Thymus (tissue), 14 donors: Measurements from ENCODE around the gene THY1. TPM values are rescaled to one million over a fixed set of nuclear protein-coding genes. Genes with fewer than 3 reads are reported as not detected.

Experiments used
- DNase-seq, 9 donors: peaks; one replicate each; pipeline ENCODE4 v3.0.0-alpha.2; 2013; ENCODE audit warnings: low spot score in 9 of 9, low read depth in 6 of 9, missing footprints in 1 of 9
- H3K27ac ChIP-seq, 2 donors: one replicate each; pipeline ENCODE4 v1.5.1; 2013; ENCODE audit warnings: control low read depth in 1 of 2, low read depth in 1 of 2, low read length in 1 of 2, mild to moderate bottlenecking in 1 of 2, moderate library complexity in 1 of 2
- H3K27me3 ChIP-seq, 2 donors: one replicate each; pipeline ENCODE4 v1.5.1; 2013; ENCODE audit warnings: low read length in 1 of 2; ENCODE audit not compliant: control insufficient read depth in 2 of 2, insufficient read depth in 1 of 2
- H3K36me3 ChIP-seq, 2 donors: one replicate each; pipeline ENCODE4 v1.5.1; 2013; ENCODE audit warnings: low read length in 1 of 2, mild to moderate bottlenecking in 1 of 2, moderate library complexity in 1 of 2; ENCODE audit not compliant: control insufficient read depth in 2 of 2, insufficient read depth in 2 of 2
- H3K4me1 ChIP-seq, 2 donors: one replicate each; pipeline ENCODE4 v1.5.1; 2013; ENCODE audit warnings: low read length in 2 of 2; ENCODE audit not compliant: control insufficient read depth in 2 of 2, insufficient read depth in 2 of 2
- H3K4me3 ChIP-seq, 2 donors: one replicate each; pipeline ENCODE4 v1.5.1; 2013; ENCODE audit warnings: low read length in 2 of 2, control low read depth in 1 of 2, mild to moderate bottlenecking in 1 of 2
- H3K9me3 ChIP-seq, 2 donors: one replicate each; pipeline ENCODE4 v1.5.1; 2013; ENCODE audit warnings: low read length in 1 of 2, mild to moderate bottlenecking in 1 of 2; ENCODE audit not compliant: control insufficient read depth in 2 of 2, insufficient read depth in 1 of 2
- WGBS: extraction: QIAGEN DNeasy Blood & Tissue Kit; methylation state at CpG from one replicate; pipeline ENCODE4 v1.1.7; 2013; 5-methylcytosine and 5-hydroxymethylcytosine counted together
- long read RNA-seq, 10 donors: transcript quantifications; one replicate each; lab custom pipeline, GENCODE V29; 2026
- polyA plus RNA-seq: library from polyadenylated mRNA; stranded (reverse); fragments of 200-250 nt; gene quantifications from one replicate; pipeline ENCODE4 v1.2.3, GENCODE V29; 2013
- total RNA-seq: library from RNA; stranded (reverse); fragments of 120-200 nt; gene quantifications from one replicate; pipeline ENCODE4 v1.2.4, GENCODE V29; 2013
- donor health status: healthy.

THY1 gene
- total RNA-seq: 88.8 TPM
- polyA plus RNA-seq: 15.3 TPM
- long read RNA-seq, donor 1, partial matches to known transcripts: 0 of 3 reads
- long read RNA-seq, donor 1, other reads (novel, unspliced or antisense): 0 of 3 reads
- long read RNA-seq, donor 2: 0 reads
- long read RNA-seq, donor 3, transcript THY1-210 (1 exons, 2,427 nt): minor isoform, 9 of 65 reads
- long read RNA-seq, donor 3, transcript THY1-201 (4 exons, 3,556 nt): major isoform, 39 of 65 reads
- long read RNA-seq, donor 3, partial matches to known transcripts: 15 of 65 reads
- long read RNA-seq, donor 3, other reads (novel, unspliced or antisense): 0 of 65 reads
- long read RNA-seq, donor 4, transcript THY1-210 (1 exons, 2,427 nt): minor isoform, 6 of 20 reads
- long read RNA-seq, donor 4, transcript THY1-201 (4 exons, 3,556 nt): major isoform, 13 of 20 reads
- long read RNA-seq, donor 4, partial matches to known transcripts: 0 of 20 reads
- long read RNA-seq, donor 4, other reads (novel, unspliced or antisense): 0 of 20 reads
- long read RNA-seq, donor 5, transcript THY1-201 (4 exons, 3,556 nt): major isoform, 38 of 59 reads
- long read RNA-seq, donor 5, transcript THY1-210 (1 exons, 2,427 nt): minor isoform, 9 of 59 reads
- long read RNA-seq, donor 5, partial matches to known transcripts: 12 of 59 reads
- long read RNA-seq, donor 5, other reads (novel, unspliced or antisense): 0 of 59 reads
- long read RNA-seq, donor 6, transcript THY1-201 (4 exons, 3,556 nt): major isoform, 29 of 34 reads
- long read RNA-seq, donor 6, partial matches to known transcripts: 0 of 34 reads
- long read RNA-seq, donor 6, other reads (novel, unspliced or antisense): 0 of 34 reads
- long read RNA-seq, donor 7, transcript THY1-201 (4 exons, 3,556 nt): major isoform, 16 of 22 reads
- long read RNA-seq, donor 7, partial matches to known transcripts: 5 of 22 reads
- long read RNA-seq, donor 7, other reads (novel, unspliced or antisense): 0 of 22 reads
- long read RNA-seq, donor 8, transcript THY1-201 (4 exons, 3,556 nt): major isoform, 20 of 33 reads
- long read RNA-seq, donor 8, transcript THY1-210 (1 exons, 2,427 nt): minor isoform, 6 of 33 reads
- long read RNA-seq, donor 8, partial matches to known transcripts: 7 of 33 reads
- long read RNA-seq, donor 8, other reads (novel, unspliced or antisense): 0 of 33 reads
- long read RNA-seq, donor 9, transcript THY1-201 (4 exons, 3,556 nt): major isoform, 13 of 16 reads
- long read RNA-seq, donor 9, partial matches to known transcripts: 0 of 16 reads
- long read RNA-seq, donor 9, other reads (novel, unspliced or antisense): 0 of 16 reads
- long read RNA-seq, donor 10, transcript THY1-201 (4 exons, 3,556 nt): major isoform, 22 of 34 reads
- long read RNA-seq, donor 10, partial matches to known transcripts: 8 of 34 reads
- long read RNA-seq, donor 10, other reads (novel, unspliced or antisense): 0 of 34 reads

DNA sequence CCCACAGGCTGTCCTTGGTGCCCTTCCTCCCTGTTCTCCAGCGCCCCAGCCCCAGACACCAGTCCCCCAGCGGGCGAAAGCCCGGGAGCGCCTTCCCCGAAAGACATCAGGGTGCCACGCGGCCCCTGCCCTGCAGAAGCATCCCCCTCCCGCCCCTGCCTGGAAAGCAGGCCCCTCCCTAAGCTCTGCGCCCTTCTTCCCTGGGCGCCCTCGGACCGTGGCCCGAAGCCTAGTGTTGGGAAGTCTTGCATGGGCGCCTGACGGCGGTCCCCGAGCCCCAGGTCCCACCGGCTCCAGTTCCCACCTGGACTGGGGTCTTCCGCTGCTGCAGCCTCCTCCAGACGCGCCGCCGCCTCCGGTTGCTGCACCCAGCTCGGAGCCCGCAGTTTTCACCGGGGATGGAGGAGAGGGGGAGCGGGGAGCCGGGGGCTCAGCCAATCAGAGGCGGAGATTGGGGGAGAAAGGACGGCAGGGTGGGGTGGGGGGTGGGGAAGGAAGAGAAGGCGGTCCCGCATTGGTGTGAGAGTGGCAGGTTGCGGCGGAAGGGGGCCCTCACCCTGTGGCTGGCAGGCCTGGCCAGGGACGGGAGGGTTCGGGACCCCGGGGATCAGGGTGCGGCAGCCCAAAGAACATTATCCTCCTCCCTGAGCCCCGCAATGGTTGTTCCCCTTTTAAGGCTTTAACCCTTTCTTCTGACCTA, at the start of gene THY1:
THY1 (minus strand) TSS at position 364 of the 700 bp plus-strand sequence. CDS start 2,267 bp downstream, outside the sequence.
- DNase-seq: peak in 1 of 9 donors; percentile 19
- WGBS: 1% methylated on average over 41 of the region's 41 CpGs
- Histone ChIP-seq H3K9me3 (peaks cover 0 to 2% of the 10 kb centered on the region in 2 donors), H3K36me3 (no peaks in the 10 kb centered on the region), H3K27me3 (peaks cover 34 to 65% of the 10 kb centered on the region in 2 donors), H3K4me1 (no peaks in the 10 kb centered on the region), H3K27ac (no peak within 1 kb of the TSS), H3K4me3 (peak within 1 kb of the TSS; percentile 26 to 40)

DNA sequence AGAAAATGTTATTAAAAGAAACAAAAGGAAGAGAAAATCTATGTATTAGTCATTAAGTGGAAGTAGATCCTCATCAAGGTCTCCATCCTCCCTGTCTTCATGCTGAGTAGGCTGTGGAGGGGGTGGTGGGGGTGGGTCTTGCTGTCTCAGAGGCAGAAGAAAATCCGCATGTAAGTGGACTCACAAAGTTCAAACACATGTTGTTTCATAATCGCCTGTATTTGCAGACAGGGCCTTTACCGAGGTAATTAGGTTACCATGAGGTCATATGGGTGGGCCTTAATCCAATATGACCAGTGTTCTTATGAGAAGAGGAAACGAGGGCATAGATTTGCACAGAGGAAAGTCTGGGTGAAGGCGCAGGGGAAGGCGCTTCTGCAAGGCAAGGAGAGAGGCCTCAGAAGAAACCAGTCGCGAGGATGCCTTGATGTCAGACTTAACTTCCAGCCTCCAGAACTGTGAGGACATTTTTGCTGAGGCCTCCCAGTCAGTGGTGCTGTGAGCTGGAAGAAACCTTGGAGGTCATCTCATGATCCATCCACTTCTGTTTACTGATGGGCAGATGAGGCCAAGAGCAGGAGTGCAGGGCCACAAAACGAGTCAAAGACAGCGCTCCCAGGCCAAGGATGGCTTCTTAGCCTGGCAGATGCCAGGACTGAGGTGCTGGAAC, 49.3 kb upstream of the THY1 start:
- Histone ChIP-seq H3K4me3 (no peak overlapping the region), H3K27me3 (peaks cover 0 to 2% of the 10 kb centered on the region in 2 donors), H3K27ac (no peak overlapping the region), H3K36me3 (no peaks in the 10 kb centered on the region), H3K4me1 (peaks cover 0 to 6% of the 10 kb centered on the region in 2 donors), H3K9me3 (no peaks in the 10 kb centered on the region)
- WGBS: 94% methylated on average over 10 of the region's 10 CpGs
- no peak for DNase-seq

- H3K9me3 ChIP-seq: no peaks in the 10 kb centered on the region
- H3K4me3 ChIP-seq: no peak overlapping the region
- H3K4me1 ChIP-seq: peaks cover 0 to 6% of the 10 kb centered on the region in 2 donors
- no peak for DNase-seq
- no peak overlapping the region for H3K27ac ChIP-seq
- 92% methylated on average over 8 of the region's 8 CpGs for WGBS
- no peaks in the 10 kb centered on the region for H3K36me3 ChIP-seq
- H3K27me3 ChIP-seq: peaks cover 0 to 2% of the 10 kb centered on the region in 2 donors
Measured at GRCh38 chr11:119471329-119471728, 48.4 kb upstream of the THY1 start.

GRCh38 chr11:119470317-119471291, 47.6 kb upstream of the THY1 start:
- H3K27me3 ChIP-seq: peaks cover 0 to 2% of the 10 kb centered on the region in 2 donors
- WGBS: 91% methylated on average over 15 of the region's 15 CpGs
- H3K4me1 ChIP-seq: peaks cover 0 to 6% of the 10 kb centered on the region in 2 donors
- H3K4me3 ChIP-seq: no peak overlapping the region
- H3K36me3 ChIP-seq: no peaks in the 10 kb centered on the region
- no peak for DNase-seq
- no peaks in the 10 kb centered on the region for H3K9me3 ChIP-seq
- no peak overlapping the region for H3K27ac ChIP-seq

- no peaks in the 10 kb centered on the region for H3K36me3 ChIP-seq
- no peaks in the 10 kb centered on the region for H3K4me1 ChIP-seq
- H3K4me3 ChIP-seq: no peak overlapping the region
- H3K27me3 ChIP-seq: peaks cover 0 to 2% of the 10 kb centered on the region in 2 donors
- no peak for DNase-seq
- WGBS: 89% methylated on average over 3 of the region's 3 CpGs
- no peaks in the 10 kb centered on the region for H3K9me3 ChIP-seq
- H3K27ac ChIP-seq: no peak overlapping the region
Measured at GRCh38 chr11:119469506-119469905, 46.5 kb upstream of the THY1 start.

- 72% methylated on average over 2 of the region's 2 CpGs for WGBS
- H3K27ac ChIP-seq: no peak overlapping the region
- DNase-seq: no peak
- H3K27me3 ChIP-seq: peaks cover 0 to 2% of the 10 kb centered on the region in 2 donors
- no peaks in the 10 kb centered on the region for H3K9me3 ChIP-seq
- H3K4me3 ChIP-seq: no peak overlapping the region
- H3K36me3 ChIP-seq: no peaks in the 10 kb centered on the region
- H3K4me1 ChIP-seq: no peaks in the 10 kb centered on the region
Measured at GRCh38 chr11:119468511-119468910, 45.5 kb upstream of the THY1 start.

- peak overlapping the region in 1 of 2 donors; percentile 17 for H3K27ac ChIP-seq
Measured at GRCh38 chr11:119461229-119461963, 38.4 kb upstream of the THY1 start.

More at GRCh38 chr11:119461229-119461963, 38.4 kb upstream of the THY1 start:
- Histone ChIP-seq H3K36me3 (no peaks in the 10 kb centered on the region), H3K4me3 (no peak overlapping the region), H3K4me1 (no peaks in the 10 kb centered on the region), H3K27me3 (no peaks in the 10 kb centered on the region), H3K9me3 (no peaks in the 10 kb centered on the region)
- WGBS: 86% methylated on average over 4 of the region's 4 CpGs
- no peak for DNase-seq
